Epithelial cell of proximal tubule (primary cell): Measurements from ENCODE around the gene OOSP4A. TPM values are rescaled to one million over a fixed set of nuclear protein-coding genes. Genes with fewer than 3 reads are reported as not detected.

ENCODE experiments used
- DNase-seq: peaks from one replicate; pipeline ENCODE4 v3.0.0-alpha.2; 2011; ENCODE audit warnings: low read depth
- H3K4me3 ChIP-seq: 2 replicates; pipeline ENCODE4 v1.5.1; 2011; ENCODE audit warnings: low read depth, mild to moderate bottlenecking, low read length
- total RNA-seq: library from RNA; depleted of rRNA; stranded (reverse); fragments of >200 nt; gene quantifications from 2 replicates; pipeline ENCODE4 v1.2.3, GENCODE V29; 2015
- TF ChIP-seq, protein P1 (sequence below): conservative IDR thresholded peaks from 2 replicates; pipeline ENCODE4 v1.5.1; 2012; ENCODE audit warnings: low read depth, mild to moderate bottlenecking, low read length

OOSP4A gene
- total RNA-seq: not detected in 2 replicates

DNA sequence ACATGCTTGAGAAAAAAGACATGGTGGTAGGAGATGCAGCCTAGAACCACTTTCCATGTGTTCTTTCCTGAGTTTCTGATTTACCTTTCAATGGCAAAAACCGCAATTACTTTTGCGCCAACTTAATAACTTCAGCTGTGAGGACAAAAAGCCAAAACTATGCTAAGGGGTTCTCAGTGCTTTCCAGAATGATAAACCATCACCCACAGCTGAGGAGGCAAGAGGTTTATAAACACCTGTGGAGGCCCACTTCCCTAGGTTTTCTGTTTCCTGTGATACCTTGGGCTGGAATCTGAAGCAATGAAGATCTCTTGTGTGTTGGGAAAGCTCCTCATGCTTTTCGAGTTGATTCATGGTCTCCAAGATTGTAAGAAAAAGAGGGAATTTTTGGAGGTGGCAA is at the start of gene OOSP4A:
OOSP4A (plus strand) TSS at position 301 of the 400 bp plus-strand sequence; CDS start at position 301, 0 bp downstream.
- no peak within 1 kb of the TSS for H3K4me3 ChIP-seq
- no peak for DNase-seq
- TF ChIP-seq, protein P1, sequence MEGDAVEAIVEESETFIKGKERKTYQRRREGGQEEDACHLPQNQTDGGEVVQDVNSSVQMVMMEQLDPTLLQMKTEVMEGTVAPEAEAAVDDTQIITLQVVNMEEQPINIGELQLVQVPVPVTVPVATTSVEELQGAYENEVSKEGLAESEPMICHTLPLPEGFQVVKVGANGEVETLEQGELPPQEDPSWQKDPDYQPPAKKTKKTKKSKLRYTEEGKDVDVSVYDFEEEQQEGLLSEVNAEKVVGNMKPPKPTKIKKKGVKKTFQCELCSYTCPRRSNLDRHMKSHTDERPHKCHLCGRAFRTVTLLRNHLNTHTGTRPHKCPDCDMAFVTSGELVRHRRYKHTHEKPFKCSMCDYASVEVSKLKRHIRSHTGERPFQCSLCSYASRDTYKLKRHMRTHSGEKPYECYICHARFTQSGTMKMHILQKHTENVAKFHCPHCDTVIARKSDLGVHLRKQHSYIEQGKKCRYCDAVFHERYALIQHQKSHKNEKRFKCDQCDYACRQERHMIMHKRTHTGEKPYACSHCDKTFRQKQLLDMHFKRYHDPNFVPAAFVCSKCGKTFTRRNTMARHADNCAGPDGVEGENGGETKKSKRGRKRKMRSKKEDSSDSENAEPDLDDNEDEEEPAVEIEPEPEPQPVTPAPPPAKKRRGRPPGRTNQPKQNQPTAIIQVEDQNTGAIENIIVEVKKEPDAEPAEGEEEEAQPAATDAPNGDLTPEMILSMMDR: no peak

- no peak for DNase-seq
- H3K4me3 ChIP-seq: no peak overlapping the region
- TF ChIP-seq, protein P1: no peak
Measured at GRCh38 chr11:59918480-59918879, 45.4 kb upstream of the OOSP4A start.

DNA sequence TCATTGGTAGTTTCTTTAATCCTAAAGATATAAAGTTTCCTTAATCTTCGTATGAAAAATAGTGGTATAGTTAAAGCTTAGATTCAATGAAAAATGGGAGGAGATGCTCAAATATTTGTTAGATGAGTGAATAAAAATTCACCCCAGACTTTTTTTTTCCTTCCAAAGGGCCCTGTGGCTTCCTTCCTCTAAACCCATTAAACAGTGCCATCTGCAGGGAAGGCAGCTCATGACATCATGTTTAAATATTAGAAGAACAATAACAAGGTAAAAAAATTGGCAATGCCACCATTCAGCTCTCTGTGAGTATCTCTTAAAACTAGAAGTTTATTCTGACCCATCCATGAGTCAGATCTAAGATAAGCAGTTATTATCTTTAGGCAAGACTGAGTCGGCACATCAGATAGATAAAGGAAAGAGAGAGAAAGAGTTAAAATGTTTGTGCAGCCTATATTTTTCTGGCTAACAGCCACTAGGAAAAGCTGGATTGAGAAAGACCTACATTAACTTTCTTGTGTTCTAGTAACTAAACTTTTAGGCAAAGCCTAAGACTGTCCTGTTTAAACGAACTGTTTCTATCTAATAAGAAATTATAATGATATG is 44.7 kb upstream of the OOSP4A start:
- TF ChIP-seq, protein P1: peak; percentile 77
- no peak for DNase-seq
- H3K4me3 ChIP-seq: no peak overlapping the region

DNA sequence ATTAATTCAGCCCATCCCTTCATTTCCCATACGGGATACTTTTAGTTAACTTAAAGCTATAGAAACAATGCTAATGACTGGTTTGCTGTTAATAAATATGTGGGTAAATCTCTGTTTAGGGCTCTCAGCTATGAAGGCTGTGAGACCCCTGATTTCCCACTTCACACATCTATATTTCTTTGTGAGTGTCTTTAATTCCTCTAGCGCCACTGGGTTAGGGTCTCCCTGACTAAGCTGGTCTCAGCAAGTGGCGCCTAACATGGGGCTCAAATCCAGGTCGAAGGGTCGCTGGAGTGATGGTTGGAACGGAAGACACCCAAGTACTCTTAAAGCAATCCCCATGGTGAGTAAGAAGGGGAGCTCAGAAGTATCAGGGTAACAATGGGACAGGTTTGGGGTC is 40.0 kb upstream of the OOSP4A start:
- no peak overlapping the region for H3K4me3 ChIP-seq
- TF ChIP-seq, protein P1: no peak
- DNase-seq: no peak

- no peak for DNase-seq
- TF ChIP-seq, protein P1: no peak
- no peak overlapping the region for H3K4me3 ChIP-seq
Measured at GRCh38 chr11:59931688-59932087, 32.1 kb upstream of the OOSP4A start.

DNA sequence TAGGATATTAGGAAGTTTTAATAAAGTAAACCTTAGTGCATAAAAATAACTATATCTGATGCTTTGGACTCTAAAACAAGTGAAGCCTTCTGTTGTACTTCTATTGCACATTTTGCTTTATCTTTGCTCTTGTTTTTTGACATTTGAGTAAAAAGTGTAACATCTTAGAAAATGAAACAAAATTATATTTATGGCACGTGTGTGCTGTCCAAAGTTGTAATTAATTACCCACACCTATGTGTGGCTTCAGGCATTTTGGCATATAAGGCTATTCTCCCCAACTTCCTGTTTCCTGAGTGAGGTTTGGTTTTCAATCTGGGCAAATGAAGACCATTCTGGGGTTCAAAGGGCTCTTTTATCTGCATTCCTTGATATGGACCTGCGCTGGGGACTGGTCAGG is 25.7 kb upstream of the OOSP4A start, which contains the start of gene OOSP1:
OOSP1 (plus strand) TSS at position 301 of the 400 bp plus-strand sequence; CDS start at position 324, 23 bp downstream.
- TF ChIP-seq, protein P1: no peak
- DNase-seq: no peak
- no peak within 1 kb of the TSS for H3K4me3 ChIP-seq

DNA sequence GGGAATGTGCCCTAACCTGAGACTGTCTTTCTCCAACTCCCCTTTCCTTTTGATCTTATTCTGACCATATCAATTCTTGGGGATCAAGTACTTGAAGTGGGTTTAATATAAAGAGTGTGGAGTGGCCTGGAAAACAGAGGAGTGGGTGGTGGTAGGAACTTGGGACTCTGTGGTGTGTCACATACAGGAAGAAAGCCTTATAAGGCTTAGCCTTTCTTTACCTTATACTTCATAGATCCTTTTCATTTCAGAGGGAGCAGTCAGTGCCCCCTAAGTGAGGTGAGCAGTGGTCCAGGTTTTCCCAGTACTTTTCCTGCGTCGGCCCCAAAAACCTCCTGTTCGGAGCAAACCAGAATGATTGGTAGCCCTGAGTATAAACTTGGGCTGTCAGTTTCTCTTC is 25.1 kb upstream of the OOSP4A start:
- no peak overlapping the region for H3K4me3 ChIP-seq
- TF ChIP-seq, protein P1: no peak
- DNase-seq: no peak
